EH (cell line): ENCODE results near the gene MYO1E.
"Not testable (repeated sequence)": the region's sequence is repeated elsewhere in the genome, so short reads cannot be mapped to it uniquely, and the experiment has no call there.

ENCODE experiments used
- DNase-seq: peaks from one replicate; pipeline ENCODE4 v3.0.0-alpha.2; 2015; ENCODE audit warnings: low read depth

MYO1E gene

GRCh38 chr15:59291213-59291549 is 81.5 kb downstream of the MYO1E start:
- no peak for DNase-seq

DNA sequence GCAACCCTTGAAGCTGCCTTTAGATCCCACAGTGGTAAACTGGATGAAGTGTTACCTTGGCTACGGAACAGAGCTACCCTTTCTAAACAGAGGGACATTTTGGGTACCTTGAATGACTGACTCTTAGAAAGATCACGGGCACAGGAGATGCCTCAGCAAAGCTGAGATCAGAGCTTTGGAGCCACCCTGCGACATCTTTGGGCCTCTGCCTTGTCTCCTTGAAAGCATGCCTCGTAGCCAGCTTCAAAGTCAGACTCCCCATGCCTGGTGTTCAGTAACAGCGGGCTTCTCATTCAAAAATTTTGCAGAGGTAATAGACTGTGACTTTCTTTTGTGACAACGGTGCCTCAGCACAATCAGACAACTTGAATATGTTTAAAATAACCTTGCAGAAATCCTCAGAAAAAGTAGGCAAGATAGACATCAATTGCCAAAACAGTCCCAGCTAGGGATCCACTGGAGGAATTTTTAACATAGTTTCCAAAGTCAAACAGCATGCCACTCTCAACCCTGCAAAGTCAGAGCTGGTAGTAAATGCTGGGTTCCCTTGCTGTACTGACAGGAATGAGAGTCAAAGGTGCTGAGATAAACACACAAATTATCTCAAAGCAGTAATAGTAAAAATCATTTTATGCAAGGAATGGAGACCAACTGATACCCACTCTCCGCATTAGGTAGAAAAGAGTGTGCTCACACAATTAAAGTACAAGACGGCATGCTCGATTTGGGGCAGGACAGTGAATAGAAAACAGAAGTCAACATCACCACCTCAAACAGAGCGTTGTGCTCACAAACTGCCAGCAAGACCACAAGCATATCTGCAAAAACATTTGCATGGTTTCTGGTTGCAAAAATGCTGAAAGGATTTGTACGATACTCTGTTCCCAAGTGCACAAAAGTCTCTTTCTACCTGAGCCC is 82.1 kb downstream of the MYO1E start:
- DNase-seq: peak; percentile 59

DNA sequence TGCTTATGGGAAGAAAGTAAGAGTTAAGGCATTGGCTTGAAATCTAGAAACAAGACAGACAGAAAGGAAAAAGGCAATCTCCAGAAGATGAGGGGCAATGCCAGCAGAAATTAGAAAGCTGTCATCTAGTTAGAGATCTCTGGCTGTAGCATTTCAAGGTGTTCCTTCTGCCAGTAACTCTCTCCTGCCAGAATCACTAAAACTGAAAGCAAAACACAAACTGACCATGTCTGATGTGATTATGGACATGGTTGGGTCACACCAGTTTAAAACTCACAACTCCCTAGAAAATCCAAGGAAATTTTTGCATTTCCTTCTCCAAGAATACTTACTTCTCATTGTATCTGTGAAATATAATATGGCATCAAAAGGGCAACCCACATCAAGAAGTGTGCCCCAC is 83.1 kb downstream of the MYO1E start:
- no peak for DNase-seq

DNA sequence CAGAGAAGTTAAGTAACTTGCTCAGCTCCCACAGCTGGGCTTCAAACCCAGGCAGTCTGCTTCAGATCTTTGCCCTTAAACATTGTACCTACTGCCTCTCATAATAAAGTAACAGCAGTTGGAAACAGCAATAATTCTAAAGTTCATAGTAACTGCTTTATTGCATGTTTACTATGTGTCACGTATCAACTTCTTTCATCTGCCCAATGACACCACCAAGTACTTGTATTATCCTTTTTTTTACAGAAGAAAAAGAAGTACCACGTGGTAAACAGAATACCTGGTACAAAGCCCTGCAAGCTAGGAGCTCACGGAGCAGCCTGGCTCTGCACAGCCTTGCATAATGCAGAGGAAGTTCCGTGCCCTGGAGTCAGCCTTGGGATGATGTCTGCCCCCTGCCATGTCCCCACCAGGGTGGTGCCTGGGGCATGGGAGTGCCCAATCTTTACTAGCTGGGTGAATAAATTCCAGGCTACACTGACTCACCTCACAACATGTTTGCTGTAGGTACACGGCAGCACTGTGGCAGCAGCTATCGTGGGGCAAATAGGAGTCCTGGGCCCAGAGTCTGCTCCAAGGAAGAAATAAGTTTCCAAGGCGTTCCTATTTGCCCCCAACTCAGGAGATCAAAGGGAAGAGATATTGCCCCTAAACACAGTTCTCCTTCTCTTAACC is 88.8 kb downstream of the MYO1E start:
- DNase-seq: peak; percentile 46

DNA sequence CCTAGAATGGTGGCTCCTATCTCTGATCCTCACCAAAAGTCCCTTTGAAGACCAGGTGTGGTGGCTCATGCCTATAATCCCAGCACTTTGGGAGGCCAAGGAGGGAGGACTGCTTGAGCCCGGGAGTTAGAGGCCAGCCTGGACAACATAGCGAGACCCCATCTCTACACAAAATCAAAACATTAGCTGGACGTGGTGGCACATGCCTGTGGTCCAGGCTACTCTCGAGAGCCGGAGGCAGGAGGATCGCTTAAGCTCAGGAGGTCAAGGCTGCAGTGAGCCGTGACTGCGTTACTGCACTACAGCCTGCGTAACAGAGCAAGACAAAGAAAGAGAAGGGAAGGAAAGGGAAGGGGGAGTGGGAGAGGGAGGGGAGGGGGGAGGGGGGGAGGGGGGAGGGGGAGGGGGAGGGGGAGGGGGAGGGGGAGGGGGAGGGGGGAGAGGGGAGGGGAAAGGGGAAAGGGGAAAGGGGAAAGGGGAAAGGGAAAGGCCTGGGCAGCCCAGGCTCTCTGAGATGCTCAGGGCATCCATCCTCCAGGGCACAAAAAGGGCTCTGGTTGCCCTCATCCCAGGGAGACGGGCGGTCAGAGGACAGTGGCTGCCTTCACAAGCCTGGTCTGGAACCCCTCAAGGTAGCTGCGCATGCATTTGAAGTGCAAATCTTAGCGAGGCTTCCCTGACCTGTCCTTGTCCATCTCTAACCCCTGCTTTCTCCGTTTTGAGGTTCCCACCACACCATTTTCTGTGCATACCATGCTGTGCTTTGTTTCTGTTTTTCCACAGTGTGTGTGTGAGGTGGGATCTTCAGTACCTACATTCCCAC is 89.9 kb downstream of the MYO1E start:
- DNase-seq: no peak

DNA sequence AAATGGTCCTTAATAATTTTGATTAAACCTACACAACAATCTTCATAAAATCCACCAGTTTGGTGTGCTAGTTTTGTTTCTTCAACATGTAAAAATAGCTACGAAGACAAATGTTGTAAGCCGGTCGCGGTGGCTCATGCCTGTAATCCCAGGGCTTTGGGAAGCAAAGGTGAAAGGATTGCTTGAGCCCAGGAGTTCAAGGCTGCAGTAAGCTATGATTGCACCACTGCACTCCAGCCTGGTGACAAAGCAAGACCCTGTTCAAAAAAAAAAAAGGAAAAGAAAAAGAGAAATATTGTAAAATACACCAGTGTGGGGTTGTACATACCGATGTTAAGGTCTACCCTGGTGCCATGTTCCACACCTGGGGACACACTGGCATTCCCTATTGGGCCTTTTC is 91.0 kb downstream of the MYO1E start:
- DNase-seq: no peak

DNA sequence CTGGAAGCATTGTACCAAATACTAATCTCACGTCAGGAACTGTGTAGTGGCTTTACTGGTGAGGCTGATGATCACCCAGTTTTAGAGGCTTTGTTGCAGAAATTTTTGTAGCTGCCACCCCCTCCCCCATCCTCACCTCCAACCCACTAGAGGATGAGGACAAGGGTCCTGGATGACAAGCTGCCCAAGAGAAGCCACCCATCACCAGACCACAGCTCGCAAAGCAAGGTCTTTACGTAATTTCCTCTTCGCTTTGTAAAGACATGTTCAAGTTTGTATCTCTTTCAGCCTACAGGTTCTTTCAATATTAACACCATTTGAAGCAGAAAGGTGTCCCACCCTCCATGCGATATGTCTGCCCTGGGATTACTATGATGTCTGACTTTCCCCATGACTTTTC is 91.8 kb downstream of the MYO1E start:
- DNase-seq: no peak

GRCh38 chr15:59280292-59280691 is 92.4 kb downstream of the MYO1E start:
- DNase-seq: not testable (repeated sequence)

DNA sequence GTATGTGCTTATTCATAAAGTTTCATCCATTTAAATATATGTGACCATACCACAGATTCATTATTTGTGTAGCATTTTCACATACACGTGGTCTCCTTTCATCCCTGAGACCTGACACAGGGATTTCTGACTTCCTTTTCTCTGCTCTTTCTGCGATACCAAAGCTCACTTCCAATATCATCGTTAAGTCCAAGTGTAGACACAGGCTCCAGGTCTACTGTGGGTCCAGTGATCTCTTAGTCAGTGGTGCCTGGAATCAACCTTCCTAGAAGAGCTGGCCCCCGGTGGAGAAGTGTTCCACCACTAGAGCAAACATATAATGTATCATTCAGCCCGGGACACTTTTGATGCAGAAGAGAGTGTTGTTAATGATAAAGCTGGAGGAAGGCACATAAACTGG is 93.6 kb downstream of the MYO1E start:
- no peak for DNase-seq

DNA sequence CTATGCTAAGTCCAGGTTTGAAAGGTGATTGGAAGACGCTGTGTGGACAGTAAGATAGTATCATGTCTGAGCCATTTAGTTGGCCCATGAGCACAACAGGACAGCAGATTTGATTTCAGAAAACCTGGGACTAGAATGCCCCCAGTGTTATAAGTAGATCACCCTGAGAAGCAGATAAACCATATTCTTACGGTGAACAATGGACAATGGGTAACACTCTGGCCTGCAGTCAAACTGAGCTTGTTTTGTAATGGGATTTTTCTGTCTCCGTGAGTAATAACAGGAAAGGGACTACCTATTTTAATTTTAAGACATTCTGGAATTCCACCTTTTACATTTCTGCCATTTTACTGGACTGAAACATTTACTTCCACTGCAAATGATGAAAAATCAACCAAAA is 94.6 kb downstream of the MYO1E start:
- DNase-seq: no peak

GRCh38 chr15:59276225-59277178 is 96.2 kb downstream of the MYO1E start:
- DNase-seq: no peak

- DNase-seq: peak; percentile 67
Observed at GRCh38 chr15:59274126-59274970, 98.3 kb downstream of the MYO1E start.

- no peak for DNase-seq
Observed at GRCh38 chr15:59273234-59273633, 99.4 kb downstream of the MYO1E start.

- DNase-seq: no peak
Observed at GRCh38 chr15:59271595-59272201, 101.0 kb downstream of the MYO1E start.

DNA sequence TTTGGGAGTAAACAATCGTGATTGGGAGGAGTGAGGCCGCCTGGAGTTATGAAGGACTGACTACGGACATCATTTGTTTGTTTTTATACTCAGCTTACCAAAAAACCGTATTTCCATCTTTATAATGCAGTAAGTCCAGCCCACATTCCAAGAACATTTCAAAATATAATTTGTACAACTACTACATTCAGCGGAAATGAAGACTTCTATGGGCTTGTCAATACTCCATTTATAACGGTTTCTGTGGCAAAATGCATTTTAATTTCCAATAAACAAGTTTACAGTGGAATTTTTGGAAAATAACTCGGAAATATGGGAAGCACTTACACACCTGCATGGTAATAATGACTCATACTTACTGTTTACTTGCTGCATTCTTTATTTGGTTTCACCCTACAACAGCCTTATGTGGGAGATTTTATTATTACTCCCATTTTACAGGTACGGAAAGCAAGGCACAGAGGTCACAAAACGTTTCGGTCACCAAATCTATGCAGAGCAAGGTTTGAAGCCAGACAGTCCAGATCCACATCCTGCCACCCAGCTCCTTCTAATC is 103.7 kb downstream of the MYO1E start:
- DNase-seq: no peak

- DNase-seq: peak; percentile 64
Observed at GRCh38 chr15:59268168-59268851, 104.4 kb downstream of the MYO1E start.

DNA sequence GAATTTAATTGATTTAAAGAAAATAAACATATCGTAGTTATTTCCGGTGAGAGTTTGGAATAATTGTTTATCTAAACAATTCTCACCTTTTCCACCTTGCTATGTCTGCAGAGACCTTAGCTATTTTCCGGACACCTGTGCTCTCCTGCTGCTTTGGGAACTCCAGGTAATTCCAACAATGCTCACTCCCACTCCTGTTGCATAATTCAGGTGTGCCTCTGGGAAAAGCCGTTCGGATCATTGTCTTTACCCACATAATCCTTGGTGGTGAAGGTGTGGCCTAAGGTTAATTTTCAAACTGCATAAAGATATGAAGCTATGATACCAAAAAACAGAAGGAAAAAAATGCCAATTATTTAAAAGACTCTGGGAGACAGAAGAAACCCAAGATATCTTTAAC is 106.6 kb downstream of the MYO1E start:
- DNase-seq: no peak

DNA sequence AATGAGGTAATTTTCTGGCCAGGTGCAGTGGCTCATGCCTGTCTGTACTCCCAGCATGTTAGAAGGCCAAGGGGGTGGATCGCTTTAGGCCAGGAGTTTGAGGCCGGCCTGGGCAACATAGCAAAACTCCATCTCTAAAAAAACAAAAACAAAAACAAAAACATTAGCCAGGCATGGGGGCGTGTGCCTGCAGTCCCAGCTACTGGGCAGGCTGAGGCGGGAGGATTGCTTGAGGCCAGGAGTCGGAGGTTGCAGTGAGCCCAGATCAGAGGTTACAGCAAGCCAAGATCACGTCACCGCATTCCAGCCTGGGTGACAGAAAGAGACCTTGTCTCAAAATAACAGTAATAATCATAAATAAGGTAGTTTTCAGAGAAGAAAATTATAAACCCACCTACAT is 110.4 kb downstream of the MYO1E start:
- DNase-seq: no peak

- no peak for DNase-seq
Observed at GRCh38 chr15:59260090-59260489, 112.6 kb downstream of the MYO1E start.
